ENCODE measurements around the gene HAND1. TPM values are rescaled to one million over a fixed set of nuclear protein-coding genes. Genes with fewer than 3 reads are reported as not detected.

HAND1 gene
- total RNA-seq, 1 donor from 2014 or later = not detected

DNA sequence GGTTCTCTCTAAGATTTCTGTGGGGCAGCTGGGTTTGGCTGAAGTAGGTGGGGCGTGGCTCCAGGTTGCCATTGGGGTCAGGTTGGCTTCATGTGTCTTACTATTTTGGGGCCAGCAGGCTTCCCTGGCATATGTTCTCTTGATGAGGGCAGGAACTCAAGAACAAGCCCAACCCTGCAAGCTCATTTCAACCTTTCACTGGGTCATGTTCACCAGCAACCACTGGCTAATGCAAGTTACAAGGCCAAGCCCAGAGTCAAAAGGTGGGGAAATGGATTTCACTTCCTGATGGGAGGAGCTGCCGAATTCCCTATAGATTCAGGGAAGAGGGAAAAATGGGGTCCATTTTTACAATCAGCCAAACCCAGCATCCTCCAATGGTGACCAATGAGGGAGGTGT lies 34.0 kb upstream of the HAND1 start:
- DNase-seq (ENCODE audit: low read depth) (no peak), FAIRE-seq (no peak)
- no peak for TF ChIP-seq CTCF (IDR thresholded peaks at IDR 0.05; ENCODE audit: insufficient read depth, low read length, severe bottlenecking)
- H3K27me3 ChIP-seq (ENCODE audit: control insufficient read depth, insufficient read depth, low read length) = peaks cover 15% of the 10 kb centered on the region
- no peaks in the 10 kb centered on the region for H3K36me3 ChIP-seq (ENCODE audit: control insufficient read depth, insufficient read depth, low read length)
- H3K4me3 ChIP-seq (ENCODE audit: low read depth, low read length) = no peak overlapping the region

- peaks cover 15% of the 10 kb centered on the region for H3K27me3 ChIP-seq (ENCODE audit: control insufficient read depth, insufficient read depth, low read length)
- DNase-seq (ENCODE audit: low read depth) = no peak
- no peak overlapping the region for H3K4me3 ChIP-seq (ENCODE audit: low read depth, low read length)
- no peak for FAIRE-seq
- TF ChIP-seq CTCF (IDR thresholded peaks at IDR 0.05; ENCODE audit: insufficient read depth, low read length, severe bottlenecking) = no peak
- H3K36me3 ChIP-seq (ENCODE audit: control insufficient read depth, insufficient read depth, low read length) = no peaks in the 10 kb centered on the region
Measured at GRCh38 chr5:154509784-154510555, 31.9 kb upstream of the HAND1 start.

GRCh38 chr5:154508114-154508513 lies 30.1 kb upstream of the HAND1 start:
- FAIRE-seq (no peak), DNase-seq (ENCODE audit: low read depth) (no peak)
- no peak for TF ChIP-seq CTCF (IDR thresholded peaks at IDR 0.05; ENCODE audit: insufficient read depth, low read length, severe bottlenecking)
- Histone ChIP-seq H3K4me3 (ENCODE audit: low read depth, low read length) (no peak overlapping the region), H3K27me3 (ENCODE audit: control insufficient read depth, insufficient read depth, low read length) (peaks cover 2% of the 10 kb centered on the region), H3K36me3 (ENCODE audit: control insufficient read depth, insufficient read depth, low read length) (no peaks in the 10 kb centered on the region)

- peaks cover 2% of the 10 kb centered on the region for H3K27me3 ChIP-seq (ENCODE audit: control insufficient read depth, insufficient read depth, low read length)
- H3K4me3 ChIP-seq (ENCODE audit: low read depth, low read length) = no peak overlapping the region
- H3K36me3 ChIP-seq (ENCODE audit: control insufficient read depth, insufficient read depth, low read length) = no peaks in the 10 kb centered on the region
- no peak for DNase-seq (ENCODE audit: low read depth)
- no peak for TF ChIP-seq CTCF (IDR thresholded peaks at IDR 0.05; ENCODE audit: insufficient read depth, low read length, severe bottlenecking)
- FAIRE-seq = no peak
Measured at GRCh38 chr5:154506716-154507080, 28.7 kb upstream of the HAND1 start.

DNA sequence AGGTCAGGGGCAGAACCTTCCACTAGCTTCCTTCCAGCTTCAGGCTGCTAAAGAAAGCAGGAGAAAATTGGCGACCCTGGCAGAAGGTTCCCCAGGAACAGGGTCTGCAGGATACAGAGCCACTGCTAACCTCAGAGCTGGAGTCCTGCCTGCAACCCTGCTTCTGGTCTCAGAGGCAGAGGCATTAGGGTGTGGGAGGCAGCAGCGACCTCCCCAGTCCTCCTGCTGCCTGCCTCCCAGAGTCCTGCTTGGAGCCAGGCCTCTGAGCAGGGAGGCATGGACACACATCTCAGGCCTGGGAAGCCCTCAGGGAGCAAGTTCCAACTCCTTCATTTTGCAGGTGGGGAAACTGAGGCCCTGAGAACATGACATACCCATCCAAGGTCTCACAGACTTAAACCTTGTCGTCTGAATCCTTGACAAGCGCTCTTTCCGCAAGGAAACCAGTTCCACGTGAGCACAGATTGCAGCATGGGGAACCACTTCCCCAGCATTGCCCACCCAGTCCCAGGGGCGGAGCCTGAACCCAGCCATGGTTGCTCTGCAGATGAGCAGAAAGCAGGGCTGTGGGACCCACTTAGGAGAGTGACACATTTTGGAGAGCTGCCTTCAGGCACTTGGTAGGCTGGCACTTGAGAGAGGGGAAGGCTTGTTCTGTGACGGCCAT lies 28.2 kb upstream of the HAND1 start:
- DNase-seq (ENCODE audit: low read depth) (no peak), FAIRE-seq (no peak)
- no peaks in the 10 kb centered on the region for H3K36me3 ChIP-seq (ENCODE audit: control insufficient read depth, insufficient read depth, low read length)
- peaks cover 2% of the 10 kb centered on the region for H3K27me3 ChIP-seq (ENCODE audit: control insufficient read depth, insufficient read depth, low read length)
- H3K4me3 ChIP-seq (ENCODE audit: low read depth, low read length) = no peak overlapping the region
- no peak for TF ChIP-seq CTCF (IDR thresholded peaks at IDR 0.05; ENCODE audit: insufficient read depth, low read length, severe bottlenecking)
